SK-N-SH (cell line): ENCODE data around the gene RANBP9. TPM values are rescaled to one million over a fixed set of nuclear protein-coding genes. Genes with fewer than 3 reads are reported as not detected.

Experiments used
- CTCF ChIA-PET: fragments of 300-600, 350-600 bp; formaldehyde crosslinking; extraction: SDS; loops from one replicate; lab custom pipeline; 2021; lab: Yijun Ruan, JAX
- POLR2A ChIA-PET: fragments of 350-600 bp; sonication (Branson Sonifier 250); formaldehyde crosslinking; extraction: SDS; loops from one replicate; lab custom pipeline; 2020; ENCODE audit warnings: antibody characterized with exemption, inconsistent platforms; lab: Yijun Ruan, JAX
- DNase-seq: peaks from one replicate; pipeline ENCODE4 v3.0.0; 2012
- H2AFZ ChIP-seq: fragments of 200-600 bp; sonication (generic); 2 replicates; pipeline ENCODE4 v1.8.1; 2016; ENCODE audit warnings: antibody characterized with exemption, mild to moderate bottlenecking, low read depth
- H3F3A ChIP-seq: fragments of 200-600 bp; sonication (generic); replicated peaks from 2 replicates; pipeline ENCODE3; 2016; ENCODE audit warnings: antibody characterized with exemption, mild to moderate bottlenecking; ENCODE audit not compliant: insufficient read depth
- H3K27ac ChIP-seq, 2 experiments: fragments of 200-500 bp in 1 of 2; fragments of 200-600 bp in 1 of 2; sonication (Bioruptor generic) in 1 of 2; sonication (generic), shearing (Covaris generic) in 1 of 2; 2 replicates each; pipeline versions ENCODE4 v1.5.1 to v1.6.1; 2014 to 2016; ENCODE audit warnings: low read depth in 2 of 2, inconsistent platforms in 1 of 2, low read length in 1 of 2, mild to moderate bottlenecking in 1 of 2, mixed read lengths in 1 of 2
- H3K27me3 ChIP-seq: fragments of 200-600 bp; sonication (generic), shearing (Covaris generic); 2 replicates; pipeline ENCODE4 v1.6.1; 2016; ENCODE audit warnings: mixed run types; ENCODE audit not compliant: insufficient read depth
- H3K36me3 ChIP-seq, 2 experiments: fragments of 200-500 bp in 1 of 2; fragments of 200-600 bp in 1 of 2; sonication (Bioruptor generic) in 1 of 2; sonication (generic) in 1 of 2; replicated peaks in 1 of 2; 2 replicates each; pipeline versions ENCODE3 to v1.5.1; 2014 to 2016; ENCODE audit warnings: low read length in 1 of 2, mild to moderate bottlenecking in 1 of 2; ENCODE audit not compliant: insufficient read depth in 2 of 2, control insufficient read depth in 1 of 2
- H3K4me1 ChIP-seq, 2 experiments: fragments of 200-500 bp in 1 of 2; fragments of 200-600 bp in 1 of 2; sonication (Bioruptor generic) in 1 of 2; sonication (generic), shearing (Covaris generic) in 1 of 2; 2 replicates each; pipeline versions ENCODE4 v1.5.1 to v1.6.1; 2014 to 2016; ENCODE audit warnings: low read depth in 1 of 2, low read length in 1 of 2, mixed run types in 1 of 2; ENCODE audit not compliant: insufficient read depth in 2 of 2, control insufficient read depth in 1 of 2
- H3K4me2 ChIP-seq: fragments of 200-600 bp; sonication (generic), shearing (Covaris generic); 2 replicates; pipeline ENCODE4 v1.6.1; 2017; ENCODE audit warnings: mixed run types
- H3K4me3 ChIP-seq, 2 experiments: fragments of 200-500 bp in 1 of 2; fragments of 200-600 bp in 1 of 2; sonication (Bioruptor generic) in 1 of 2; sonication (generic), shearing (Covaris generic) in 1 of 2; 2 replicates each; pipeline versions ENCODE4 v1.5.1 to v1.8.1; 2014 to 2016; ENCODE audit warnings: low read depth in 2 of 2, inconsistent platforms in 1 of 2, low read length in 1 of 2, mild to moderate bottlenecking in 1 of 2, mixed read lengths in 1 of 2, moderate library complexity in 1 of 2
- H3K79me2 ChIP-seq: fragments of 200-600 bp; sonication (generic); 2 replicates; pipeline ENCODE4 v1.8.1; 2017; ENCODE audit warnings: mild to moderate bottlenecking; ENCODE audit not compliant: insufficient read depth
- H3K9ac ChIP-seq: fragments of 200-600 bp; sonication (generic); 2 replicates; pipeline ENCODE4 v1.6.1; 2017; ENCODE audit warnings: mixed run types
- H3K9me2 ChIP-seq: fragments of 200-600 bp; sonication (generic); 2 replicates; pipeline ENCODE4 v1.6.1; 2017; ENCODE audit warnings: mixed run types
- H3K9me3 ChIP-seq: fragments of 200-600 bp; sonication (generic); 2 replicates; pipeline ENCODE4 v1.6.1; 2017; ENCODE audit warnings: mixed run types, mild to moderate bottlenecking, moderate library complexity
- H4K20me1 ChIP-seq: fragments of 200-600 bp; sonication (generic); 2 replicates; pipeline ENCODE4 v1.6.1; 2017; ENCODE audit warnings: mild to moderate bottlenecking, mixed run types; ENCODE audit not compliant: insufficient read depth
- EZH2phosphoT487 ChIP-seq: fragments of 200-600 bp; sonication (generic); IDR thresholded peaks from 2 replicates; pipeline ENCODE4 v1.6.1; 2017; ENCODE audit warnings: low read depth, mixed run types, mild to moderate bottlenecking, antibody characterized with exemption, moderate library complexity, borderline replicate concordance
- FOSL2 ChIP-seq: IDR thresholded peaks from 2 replicates; pipeline ENCODE4 v1.4.0; 2012; ENCODE audit warnings: low read depth, mild to moderate bottlenecking, moderate library complexity, borderline replicate concordance
- FOXJ3 ChIP-seq: sonication (generic); formaldehyde crosslinking; IDR thresholded peaks from 2 replicates; pipeline ENCODE4 v1.5.1; 2020; ENCODE audit warnings: mild to moderate bottlenecking, missing genetic modification reagents
- FOXM1 ChIP-seq: IDR thresholded peaks from 2 replicates; pipeline ENCODE4 v1.4.0; 2012; ENCODE audit warnings: low read depth, mild to moderate bottlenecking
- GATA2 ChIP-seq: sonication (generic); formaldehyde crosslinking; IDR thresholded peaks from 2 replicates; pipeline ENCODE4 v1.5.0; 2020; ENCODE audit warnings: mild to moderate bottlenecking, missing genetic modification reagents
- MEF2A ChIP-seq: IDR thresholded peaks from 2 replicates; pipeline ENCODE4 v1.4.0; 2012; ENCODE audit warnings: low read depth, borderline replicate concordance
- MXI1 ChIP-seq: IDR thresholded peaks from 2 replicates; pipeline ENCODE4 v1.6.1; 2012; ENCODE audit warnings: mild to moderate bottlenecking, low read depth, low read length, improper control_type of control experiment
- RAD21 ChIP-seq: IDR thresholded peaks from 2 replicates; pipeline ENCODE4 v1.6.1; 2012; ENCODE audit warnings: mild to moderate bottlenecking, low read length
- RXRA ChIP-seq: IDR thresholded peaks from 2 replicates; pipeline ENCODE4 v1.4.0; 2012; ENCODE audit warnings: low read depth, mild to moderate bottlenecking, borderline replicate concordance
- SMC3 ChIP-seq: IDR thresholded peaks from 2 replicates; pipeline ENCODE4 v1.6.1; 2012; ENCODE audit warnings: low read depth, low read length, improper control_type of control experiment
- TCF12 ChIP-seq: IDR thresholded peaks from 2 replicates; pipeline ENCODE4 v1.4.0; 2012
- YY1 ChIP-seq: IDR thresholded peaks from 2 replicates; pipeline ENCODE4 v1.4.0; 2012; ENCODE audit warnings: low read depth, mild to moderate bottlenecking
- WGBS: methylation state at CpG from one replicate; pipeline ENCODE4 v1.1.6; 2017; ENCODE audit warnings: low lambda C conversion rate; 5-methylcytosine and 5-hydroxymethylcytosine counted together
- polyA plus RNA-seq, 3 experiments: library from polyadenylated mRNA; depleted of rRNA; stranded (reverse); fragments of >200 nt; gene quantifications; 2 replicates each; pipeline ENCODE4 v1.2.3, GENCODE V29; 2012
- TF ChIP-seq, protein P1 (sequence below): fragments of 150-350 bp; IDR thresholded peaks from 2 replicates; pipeline ENCODE4 v1.6.1; 2017; ENCODE audit warnings: antibody characterized with exemption, low read length, low read depth, borderline replicate concordance
- TF ChIP-seq, protein P2 (sequence below): IDR thresholded peaks from 2 replicates; pipeline ENCODE4 v1.6.1; 2012; ENCODE audit warnings: mild to moderate bottlenecking, low read depth, low read length, moderate library complexity
- TF ChIP-seq, protein P3 (sequence below): IDR thresholded peaks from 2 replicates; pipeline ENCODE4 v1.4.0; 2012; ENCODE audit warnings: low read depth, borderline replicate concordance

RANBP9 gene
- polyA plus RNA-seq, 1 of the 3 experiments (the other 2 are of a cell fraction): 20.4 TPM

DNA sequence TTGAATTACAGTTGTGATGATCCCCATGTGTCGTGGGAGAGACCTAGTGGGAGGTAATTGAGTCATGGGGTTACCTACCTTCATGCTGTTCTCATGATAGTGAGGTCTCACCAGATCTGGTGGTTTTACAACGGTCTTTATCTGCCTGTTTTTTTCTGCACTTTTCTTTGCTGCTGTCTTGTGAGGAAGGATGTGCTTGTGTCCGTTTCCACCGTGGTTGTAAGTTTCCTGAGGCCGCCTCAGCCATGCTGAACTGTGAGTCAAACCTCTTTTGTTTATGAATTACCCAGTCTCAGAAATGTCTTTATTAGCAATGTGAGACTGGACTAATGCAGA, 6.5 kb upstream of the RANBP9 start:
- Histone ChIP-seq H3K36me3 (no peaks in the 10 kb centered on the region), H4K20me1 (no peaks in the 10 kb centered on the region), H3K4me2 (no peak overlapping the region), H3F3A (no peaks in the 10 kb centered on the region), H3K9ac (no peak overlapping the region), H3K27ac (no peak overlapping the region), H3K9me3 (no peaks in the 10 kb centered on the region), H3K9me2 (no peaks in the 10 kb centered on the region), H3K79me2 (no peaks in the 10 kb centered on the region), H3K27me3 (no peaks in the 10 kb centered on the region), H3K4me3 (no peak overlapping the region), H2AFZ (no peak overlapping the region), H3K4me1 (no peaks in the 10 kb centered on the region)
- POLR2A ChIA-PET: no interaction called here
- TF ChIP-seq, protein P1, sequence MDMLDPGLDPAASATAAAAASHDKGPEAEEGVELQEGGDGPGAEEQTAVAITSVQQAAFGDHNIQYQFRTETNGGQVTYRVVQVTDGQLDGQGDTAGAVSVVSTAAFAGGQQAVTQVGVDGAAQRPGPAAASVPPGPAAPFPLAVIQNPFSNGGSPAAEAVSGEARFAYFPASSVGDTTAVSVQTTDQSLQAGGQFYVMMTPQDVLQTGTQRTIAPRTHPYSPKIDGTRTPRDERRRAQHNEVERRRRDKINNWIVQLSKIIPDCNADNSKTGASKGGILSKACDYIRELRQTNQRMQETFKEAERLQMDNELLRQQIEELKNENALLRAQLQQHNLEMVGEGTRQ: no peak
- TF ChIP-seq TCF12 (no peak), FOXJ3 (CRISPR knock-in tag) (no peak), MXI1 (no peak), FOXM1 (no peak), MEF2A (no peak), EZH2phosphoT487 (no peak)
- TF ChIP-seq, protein P2, sequence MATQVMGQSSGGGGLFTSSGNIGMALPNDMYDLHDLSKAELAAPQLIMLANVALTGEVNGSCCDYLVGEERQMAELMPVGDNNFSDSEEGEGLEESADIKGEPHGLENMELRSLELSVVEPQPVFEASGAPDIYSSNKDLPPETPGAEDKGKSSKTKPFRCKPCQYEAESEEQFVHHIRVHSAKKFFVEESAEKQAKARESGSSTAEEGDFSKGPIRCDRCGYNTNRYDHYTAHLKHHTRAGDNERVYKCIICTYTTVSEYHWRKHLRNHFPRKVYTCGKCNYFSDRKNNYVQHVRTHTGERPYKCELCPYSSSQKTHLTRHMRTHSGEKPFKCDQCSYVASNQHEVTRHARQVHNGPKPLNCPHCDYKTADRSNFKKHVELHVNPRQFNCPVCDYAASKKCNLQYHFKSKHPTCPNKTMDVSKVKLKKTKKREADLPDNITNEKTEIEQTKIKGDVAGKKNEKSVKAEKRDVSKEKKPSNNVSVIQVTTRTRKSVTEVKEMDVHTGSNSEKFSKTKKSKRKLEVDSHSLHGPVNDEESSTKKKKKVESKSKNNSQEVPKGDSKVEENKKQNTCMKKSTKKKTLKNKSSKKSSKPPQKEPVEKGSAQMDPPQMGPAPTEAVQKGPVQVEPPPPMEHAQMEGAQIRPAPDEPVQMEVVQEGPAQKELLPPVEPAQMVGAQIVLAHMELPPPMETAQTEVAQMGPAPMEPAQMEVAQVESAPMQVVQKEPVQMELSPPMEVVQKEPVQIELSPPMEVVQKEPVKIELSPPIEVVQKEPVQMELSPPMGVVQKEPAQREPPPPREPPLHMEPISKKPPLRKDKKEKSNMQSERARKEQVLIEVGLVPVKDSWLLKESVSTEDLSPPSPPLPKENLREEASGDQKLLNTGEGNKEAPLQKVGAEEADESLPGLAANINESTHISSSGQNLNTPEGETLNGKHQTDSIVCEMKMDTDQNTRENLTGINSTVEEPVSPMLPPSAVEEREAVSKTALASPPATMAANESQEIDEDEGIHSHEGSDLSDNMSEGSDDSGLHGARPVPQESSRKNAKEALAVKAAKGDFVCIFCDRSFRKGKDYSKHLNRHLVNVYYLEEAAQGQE: no peak
- 80% methylated on average over 5 of the region's 5 CpGs for WGBS
- CTCF ChIA-PET: no interaction called here
- DNase-seq: no peak

DNA sequence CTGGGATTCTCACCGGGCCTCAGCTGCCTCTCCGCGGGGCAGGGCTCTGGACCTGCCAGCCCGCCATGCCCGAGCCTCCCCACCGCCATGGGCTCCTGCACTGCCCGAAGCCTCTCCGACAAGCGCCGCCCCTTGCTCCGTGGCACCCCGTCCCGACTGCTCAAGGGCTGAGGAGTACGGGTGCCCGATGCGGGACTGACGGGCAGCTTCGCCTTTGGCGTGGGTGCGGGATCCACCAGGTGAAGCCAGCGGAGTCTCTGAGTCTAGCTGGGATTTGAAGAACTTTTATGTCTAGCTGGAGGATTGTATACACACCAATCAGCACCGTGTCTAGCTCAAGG, 5.3 kb upstream of the RANBP9 start:
- no peaks in the 10 kb centered on the region for H3K79me2 ChIP-seq
- H3K9me3 ChIP-seq: no peaks in the 10 kb centered on the region
- no peak overlapping the region for H3K4me2 ChIP-seq
- H3K9me2 ChIP-seq: no peaks in the 10 kb centered on the region
- TF ChIP-seq RXRA: no peak
- no peak for TF ChIP-seq YY1
- no peak for TF ChIP-seq GATA2 (CRISPR knock-in tag)
- TF ChIP-seq EZH2phosphoT487: no peak
- TF ChIP-seq, protein P3, sequence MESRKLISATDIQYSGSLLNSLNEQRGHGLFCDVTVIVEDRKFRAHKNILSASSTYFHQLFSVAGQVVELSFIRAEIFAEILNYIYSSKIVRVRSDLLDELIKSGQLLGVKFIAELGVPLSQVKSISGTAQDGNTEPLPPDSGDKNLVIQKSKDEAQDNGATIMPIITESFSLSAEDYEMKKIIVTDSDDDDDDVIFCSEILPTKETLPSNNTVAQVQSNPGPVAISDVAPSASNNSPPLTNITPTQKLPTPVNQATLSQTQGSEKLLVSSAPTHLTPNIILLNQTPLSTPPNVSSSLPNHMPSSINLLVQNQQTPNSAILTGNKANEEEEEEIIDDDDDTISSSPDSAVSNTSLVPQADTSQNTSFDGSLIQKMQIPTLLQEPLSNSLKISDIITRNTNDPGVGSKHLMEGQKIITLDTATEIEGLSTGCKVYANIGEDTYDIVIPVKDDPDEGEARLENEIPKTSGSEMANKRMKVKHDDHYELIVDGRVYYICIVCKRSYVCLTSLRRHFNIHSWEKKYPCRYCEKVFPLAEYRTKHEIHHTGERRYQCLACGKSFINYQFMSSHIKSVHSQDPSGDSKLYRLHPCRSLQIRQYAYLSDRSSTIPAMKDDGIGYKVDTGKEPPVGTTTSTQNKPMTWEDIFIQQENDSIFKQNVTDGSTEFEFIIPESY: no peak
- TF ChIP-seq RAD21: no peak
- TF ChIP-seq MXI1: no peak
- no peak for TF ChIP-seq SMC3
- no peak for TF ChIP-seq FOSL2
- POLR2A ChIA-PET: no interaction called here
- DNase-seq: no peak
- no peaks in the 10 kb centered on the region for H4K20me1 ChIP-seq
- no peak overlapping the region for H2AFZ ChIP-seq
- H3K9ac ChIP-seq: no peak overlapping the region
- no peak overlapping the region for H3K27ac ChIP-seq
- no peaks in the 10 kb centered on the region for H3K36me3 ChIP-seq
- no peaks in the 10 kb centered on the region; a peak in 2 of 4 replicates for H3K4me1 ChIP-seq
- CTCF ChIA-PET: no interaction called here
- H3F3A ChIP-seq: peaks cover 10% of the 10 kb centered on the region
- WGBS: 88% methylated on average over 8 of the region's 22 CpGs
- H3K27me3 ChIP-seq: no peaks in the 10 kb centered on the region
- no peak overlapping the region for H3K4me3 ChIP-seq
